GM23338 (cell line): ENCODE data around the gene LTV1. TPM values are rescaled to one million over a fixed set of nuclear protein-coding genes. Genes with fewer than 3 reads are reported as not detected.

Source experiments
- ATAC-seq: fragments of 200-7000 bp; cut with Tn5 transposase; 3 replicates; pipeline ENCODE4 v1.9.1; 2020
- DNase-seq: peaks from one replicate; pipeline ENCODE4 v3.0.0-alpha.2; 2015; ENCODE audit warnings: low spot score
- H2AFZ ChIP-seq: fragments of 200-600 bp; sonication (generic); 2 replicates; pipeline ENCODE4 v1.8.0; 2016; ENCODE audit warnings: antibody characterized with exemption, mild to moderate bottlenecking, moderate library complexity
- H3F3A ChIP-seq: fragments of 200-600 bp; sonication (generic); replicated peaks from 2 replicates; pipeline ENCODE4 v1.8.0; 2017; ENCODE audit warnings: antibody characterized with exemption, mixed run types, low read depth
- H3K27ac ChIP-seq: fragments of 200-600 bp; sonication (generic); 2 replicates; pipeline ENCODE4 v1.6.1; 2016; ENCODE audit warnings: low read depth
- H3K27me3 ChIP-seq: fragments of 200-600 bp; sonication (generic); 2 replicates; pipeline ENCODE4 v1.8.0; 2016; ENCODE audit warnings: mild to moderate bottlenecking, mixed run types, moderate library complexity; ENCODE audit not compliant: insufficient read depth
- H3K36me3 ChIP-seq: fragments of 200-600 bp; sonication (generic); 2 replicates; pipeline ENCODE4 v1.8.0; 2016; ENCODE audit warnings: mild to moderate bottlenecking; ENCODE audit not compliant: insufficient read depth
- H3K4me1 ChIP-seq: fragments of 200-600 bp; sonication (generic); 2 replicates; pipeline ENCODE4 v1.8.0; 2016; ENCODE audit warnings: mild to moderate bottlenecking, moderate library complexity; ENCODE audit not compliant: insufficient read depth
- H3K4me2 ChIP-seq: fragments of 200-600 bp; sonication (generic); 2 replicates; pipeline ENCODE4 v1.7.1; 2017; ENCODE audit warnings: mixed run types
- H3K4me3 ChIP-seq: fragments of 200-600 bp; sonication (generic); 2 replicates; pipeline ENCODE4 v1.6.1; 2016; ENCODE audit warnings: mixed run types
- H3K79me2 ChIP-seq: fragments of 200-600 bp; sonication (generic); replicated peaks from 2 replicates; pipeline ENCODE4 v1.8.0; 2017; ENCODE audit warnings: mild to moderate bottlenecking; ENCODE audit not compliant: insufficient read depth
- H3K9me2 ChIP-seq: fragments of 200-600 bp; sonication (generic); 2 replicates; pipeline ENCODE4 v1.8.0; 2017; ENCODE audit not compliant: insufficient read depth
- H4K20me1 ChIP-seq: fragments of 200-600 bp; sonication (generic); replicated peaks from 2 replicates; pipeline ENCODE4 v1.8.0; 2017; ENCODE audit warnings: mild to moderate bottlenecking; ENCODE audit not compliant: insufficient read depth
- H3K27ac Mint-ChIP-seq: 2 replicates; pipeline ENCODE4 v1.8.0; 2020; ENCODE audit warnings: inconsistent platforms, mild to moderate bottlenecking, moderate library complexity, mixed read lengths
- H3K27me3 Mint-ChIP-seq: 3 replicates; pipeline ENCODE4 v1.8.0; 2022; ENCODE audit warnings: low read depth, mild to moderate bottlenecking, moderate library complexity, mixed read lengths, inconsistent platforms; ENCODE audit not compliant: insufficient read depth, poor library complexity
- H3K36me3 Mint-ChIP-seq: 3 replicates; pipeline ENCODE4 v1.8.0; 2021; ENCODE audit warnings: low read depth, mild to moderate bottlenecking, inconsistent platforms, moderate library complexity, mixed read lengths
- H3K4me1 Mint-ChIP-seq: 3 replicates; pipeline ENCODE4 v1.8.0; 2020; ENCODE audit warnings: mild to moderate bottlenecking, inconsistent platforms, mixed read lengths
- H3K4me3 Mint-ChIP-seq: 3 replicates; pipeline ENCODE4 v1.8.0; 2021; ENCODE audit warnings: moderate library complexity, mild to moderate bottlenecking, inconsistent platforms, mixed read lengths
- H3K9me3 Mint-ChIP-seq: 3 replicates; pipeline ENCODE4 v1.8.0; 2020; ENCODE audit warnings: moderate library complexity, mild to moderate bottlenecking, inconsistent platforms, mixed read lengths
- CREB1 ChIP-seq: fragments of 250-450 bp; sonication (Bioruptor Pico); IDR thresholded peaks from 2 replicates; pipeline ENCODE4 v1.5.0; 2020; ENCODE audit warnings: low read depth, mild to moderate bottlenecking, moderate library complexity
- CTCF ChIP-seq, 2 experiments: fragments of 200-600 bp in 1 of 2; sonication (generic) in 1 of 2; conservative IDR thresholded peaks; 2 replicates each; pipeline versions ENCODE4 v1.5.1 to v1.6.1; 2016 to 2017; ENCODE audit warnings: antibody characterized with exemption in 2 of 2, low read depth in 2 of 2, mild to moderate bottlenecking in 2 of 2, moderate library complexity in 1 of 2
- ETS1 ChIP-seq: IDR thresholded peaks from 2 replicates; pipeline ENCODE4 v1.6.1; 2016; ENCODE audit warnings: antibody characterized with exemption
- EZH2 ChIP-seq: fragments of 200-600 bp; sonication (generic); IDR thresholded peaks from one replicate; pipeline ENCODE4 v1.8.0; 2017; ENCODE audit warnings: antibody characterized with exemption, mild to moderate bottlenecking, low read depth; ENCODE audit not compliant: unreplicated experiment
- EZH2phosphoT487 ChIP-seq: fragments of 200-600 bp; sonication (generic); IDR thresholded peaks from one replicate; pipeline ENCODE4 v1.8.1; 2018; ENCODE audit warnings: antibody characterized with exemption; ENCODE audit not compliant: unreplicated experiment
- JUNB ChIP-seq: IDR thresholded peaks from one replicate; pipeline ENCODE4 v1.6.1; 2016; ENCODE audit warnings: antibody characterized with exemption; ENCODE audit not compliant: unreplicated experiment
- NANOG ChIP-seq: IDR thresholded peaks from 2 replicates; pipeline ENCODE4 v1.6.1; 2016; ENCODE audit warnings: antibody characterized with exemption, borderline replicate concordance
- POLR2AphosphoS5 ChIP-seq: IDR thresholded peaks from 2 replicates; pipeline ENCODE4 v1.6.1; 2016; ENCODE audit warnings: antibody characterized with exemption, low read depth
- REST ChIP-seq: IDR thresholded peaks from one replicate; pipeline ENCODE4 v1.6.1; 2018; ENCODE audit warnings: antibody characterized with exemption; ENCODE audit not compliant: unreplicated experiment
- STAT1 ChIP-seq: IDR thresholded peaks from one replicate; pipeline ENCODE4 v1.6.1; 2016; ENCODE audit warnings: antibody characterized with exemption; ENCODE audit not compliant: unreplicated experiment
- ZNF114 ChIP-seq: fragments of 250-450 bp; sonication (Bioruptor Pico); IDR thresholded peaks from 2 replicates; pipeline ENCODE4 v1.5.0; 2020; ENCODE audit warnings: mild to moderate bottlenecking, moderate library complexity
- ZNF331 ChIP-seq: fragments of 250-450 bp; sonication (Bioruptor Pico); IDR thresholded peaks from 2 replicates; pipeline ENCODE4 v1.5.0; 2020; ENCODE audit warnings: low read depth, mild to moderate bottlenecking, moderate library complexity
- ZNF462 ChIP-seq: fragments of 250-450 bp; sonication (Bioruptor Pico); IDR thresholded peaks from 2 replicates; pipeline ENCODE4 v1.5.0; 2020; ENCODE audit warnings: mild to moderate bottlenecking, moderate library complexity
- polyA plus RNA-seq: library from polyadenylated mRNA; unstranded; fragments of >200 nt; fragmentation: Nextera tagmentation; extraction: Ambion mirVana; gene quantifications from 2 replicates; pipeline ENCODE4 v1.2.1, GENCODE V29; 2016
- total RNA-seq: library from RNA; depleted of rRNA; stranded (reverse); fragments of >200 nt; shearing (Covaris generic); gene quantifications from 2 replicates; pipeline ENCODE4 v1.2.3, GENCODE V29; 2014

The LTV1 gene
- total and polyA plus RNA-seq, 2 experiments from 2014 or later = 36.5 to 72.4 TPM

- Histone ChIP-seq H3K27ac (no peak overlapping the region), H2AFZ (no peak overlapping the region; the same call in 1 of the 2 replicates), H3K27me3 (no peaks in the 10 kb centered on the region), H3K4me1 (no peaks in the 10 kb centered on the region), H3K4me2 (no peak overlapping the region), H3F3A (no peaks in the 10 kb centered on the region), H3K36me3 (no peaks in the 10 kb centered on the region), H3K4me3 (no peak overlapping the region), H3K9me2 (no peaks in the 10 kb centered on the region), H4K20me1 (no peaks in the 10 kb centered on the region), H3K79me2 (no peaks in the 10 kb centered on the region)
- Mint-ChIP-seq H3K4me3 (no peak overlapping the region), H3K9me3 (no peaks in the 10 kb centered on the region), H3K27me3 (no peaks in the 10 kb centered on the region), H3K4me1 (no peaks in the 10 kb centered on the region), H3K36me3 (no peaks in the 10 kb centered on the region), H3K27ac (no peak overlapping the region)
- ATAC-seq = no peak
- TF ChIP-seq EZH2 (no peak), ETS1 (no peak), CREB1 (CRISPR knock-in tag) (no peak), JUNB (no peak), ZNF331 (CRISPR knock-in tag) (no peak), POLR2AphosphoS5 (no peak), CTCF (conservative IDR thresholded peaks at IDR 0.05; ENCODE audit: low read depth in 2 of 2) (no peak), STAT1 (no peak), REST (no peak), NANOG (no peak), EZH2phosphoT487 (no peak), ZNF462 (CRISPR knock-in tag) (no peak), ZNF114 (CRISPR knock-in tag) (no peak)
- DNase-seq = no peak
Measured at GRCh38 chr6:143902827-143903226, 59.7 kb downstream of the LTV1 start.
